NOMO-1 treated with DMSO at 0.1 percent for 48 hours (cell line): ENCODE results near the gene ZXDC.

Source experiments
- DNase-seq: peaks from one replicate; lab custom pipeline; 2025; ENCODE audit not compliant: unreplicated experiment; lab: John Stamatoyannopoulos, UW

ZXDC gene

DNA sequence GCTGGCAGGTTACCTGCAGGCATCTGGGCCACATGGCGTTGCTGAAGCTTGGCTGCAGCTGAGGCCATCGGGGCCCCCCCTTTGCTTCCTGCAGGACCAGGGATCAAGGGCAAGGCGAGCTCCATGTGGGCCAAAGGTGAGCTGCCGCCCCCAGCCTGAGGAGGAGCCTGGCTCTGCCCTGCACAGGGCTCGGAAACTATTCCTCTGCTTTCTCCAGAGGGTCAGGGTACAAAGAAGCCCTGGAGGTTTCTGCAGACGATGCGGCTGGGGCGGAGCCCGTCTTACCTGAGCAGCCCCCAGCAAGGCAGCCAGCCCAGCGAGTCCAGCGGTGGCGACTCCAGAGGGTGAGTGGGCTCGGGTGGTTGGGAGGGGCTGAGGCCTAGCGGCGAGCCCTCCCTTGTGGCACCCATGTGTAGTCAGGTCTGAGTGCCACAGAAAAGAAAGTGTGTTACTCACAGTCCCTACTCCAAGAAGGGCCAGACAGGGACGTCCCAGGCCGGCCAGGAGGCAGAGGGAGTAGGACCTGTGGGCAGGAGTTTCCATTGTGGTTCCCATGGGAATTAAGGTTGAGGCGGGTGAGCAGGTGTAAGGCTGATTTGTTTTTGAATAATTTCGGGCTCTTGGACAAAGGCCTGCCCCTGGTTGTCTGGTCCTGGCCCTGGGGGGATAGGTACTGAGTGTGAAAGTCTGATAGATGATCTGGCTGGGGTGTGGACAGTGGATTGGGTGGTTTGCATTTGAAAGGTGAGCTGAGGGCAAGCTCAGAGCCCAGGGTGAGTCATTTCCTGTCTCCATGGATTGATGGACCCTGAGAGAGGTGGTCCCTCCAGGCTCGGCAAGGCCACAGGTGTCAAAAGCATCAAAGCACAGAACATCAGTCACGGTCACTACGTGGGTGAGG, 55.6 kb downstream of the ZXDC start:
- no peak for DNase-seq

DNA sequence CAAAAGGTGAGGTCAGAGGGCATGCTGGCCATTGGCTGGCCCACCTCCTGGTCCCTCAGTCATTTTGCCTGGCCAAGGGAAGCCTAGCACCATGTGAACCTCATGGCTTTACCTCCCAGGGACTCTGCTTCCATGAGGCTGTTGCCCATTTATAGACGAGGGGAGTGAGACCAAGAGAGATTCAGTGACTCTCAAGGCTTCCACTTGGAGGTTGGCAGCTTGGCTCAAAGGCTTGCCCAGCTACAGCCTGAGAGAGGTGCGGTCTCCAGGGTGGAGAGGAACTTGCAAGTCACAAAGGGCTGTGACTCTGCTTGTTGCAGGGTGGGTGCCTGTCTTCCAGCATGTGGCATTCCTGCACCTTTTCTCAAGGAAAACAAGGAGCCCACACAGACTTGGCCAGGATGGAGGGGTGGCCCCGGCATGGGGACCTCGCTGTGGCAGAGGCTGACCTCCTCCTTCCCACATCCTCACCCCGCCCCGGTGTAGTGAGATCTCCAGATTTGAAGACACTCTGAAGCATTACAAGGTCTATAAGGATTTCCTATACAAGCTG, 56.5 kb downstream of the ZXDC start:
- no peak for DNase-seq

- DNase-seq = no peak
Observed at GRCh38 chr3:126418661-126419131, 57.0 kb downstream of the ZXDC start.

DNA sequence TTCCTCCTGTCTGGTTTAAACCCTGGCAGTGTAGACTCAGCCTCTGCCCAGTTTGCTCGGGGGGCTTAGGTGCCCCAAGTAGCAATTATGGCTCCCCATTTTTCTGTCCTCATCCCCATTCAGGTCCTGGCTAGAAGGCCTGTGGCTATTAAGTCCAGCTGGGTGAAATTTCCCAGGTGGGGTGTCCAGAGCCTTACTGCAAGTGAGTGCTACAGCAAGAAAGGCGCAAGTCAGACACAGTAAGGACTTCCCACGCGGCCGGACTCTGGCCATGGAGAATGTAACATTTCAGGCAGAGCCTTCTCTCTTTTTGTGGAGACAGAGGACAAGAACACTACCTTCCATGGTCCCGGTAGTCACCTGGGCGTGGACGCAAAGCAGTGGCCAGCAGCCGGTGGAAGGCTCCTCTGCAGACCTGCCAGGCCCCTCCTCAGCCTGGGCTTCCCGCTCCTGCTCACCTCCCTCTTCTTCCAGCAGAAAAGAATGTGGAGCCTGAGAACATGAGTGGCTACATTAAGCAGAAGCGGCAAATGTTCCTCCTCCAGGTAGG, 57.6 kb downstream of the ZXDC start:
- DNase-seq = no peak

- DNase-seq = no peak
Observed at GRCh38 chr3:126417515-126417914, 58.2 kb downstream of the ZXDC start.

- no peak for DNase-seq
Observed at GRCh38 chr3:126416943-126417342, 58.7 kb downstream of the ZXDC start.

- no peak for DNase-seq
Observed at GRCh38 chr3:126415661-126416591, 59.8 kb downstream of the ZXDC start.

DNA sequence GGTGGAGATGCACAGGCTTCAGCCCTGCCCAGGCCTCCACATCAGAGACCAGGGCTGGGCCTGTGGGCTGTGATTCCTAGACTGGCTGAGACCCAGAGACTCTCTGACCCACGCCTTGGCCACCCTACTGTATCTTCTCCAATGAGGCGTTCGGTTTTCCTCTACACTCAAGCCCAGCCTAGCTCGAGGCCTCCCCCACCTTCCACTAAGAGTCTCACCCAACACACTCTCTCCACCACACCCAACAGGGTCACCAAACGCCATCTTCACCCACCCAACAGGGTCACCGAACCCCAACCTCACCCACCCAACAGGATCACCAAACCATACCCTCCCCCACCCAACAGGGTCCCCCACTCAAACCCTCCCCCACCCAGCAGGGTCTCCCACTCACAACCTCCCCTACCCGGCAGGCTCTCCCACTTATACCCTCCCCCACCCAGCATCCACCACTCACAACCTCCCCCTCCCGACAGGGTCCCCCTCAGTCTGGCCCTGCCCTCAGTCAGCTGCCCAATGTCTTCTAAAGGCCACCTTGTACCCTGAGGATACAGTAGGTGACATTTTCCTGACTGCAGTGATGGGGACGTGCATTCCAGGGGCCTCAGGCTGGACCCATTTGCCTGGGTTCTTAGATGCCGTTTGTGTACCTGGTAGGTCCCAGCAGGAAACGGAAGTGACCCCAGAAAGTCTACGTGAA, 60.6 kb downstream of the ZXDC start:
- DNase-seq = no peak

GRCh38 chr3:126414406-126414805, 61.3 kb downstream of the ZXDC start:
- no peak for DNase-seq

- DNase-seq = no peak
Observed at GRCh38 chr3:126413693-126414080, 62.0 kb downstream of the ZXDC start.

GRCh38 chr3:126412841-126413692, 62.6 kb downstream of the ZXDC start:
- no peak for DNase-seq

DNA sequence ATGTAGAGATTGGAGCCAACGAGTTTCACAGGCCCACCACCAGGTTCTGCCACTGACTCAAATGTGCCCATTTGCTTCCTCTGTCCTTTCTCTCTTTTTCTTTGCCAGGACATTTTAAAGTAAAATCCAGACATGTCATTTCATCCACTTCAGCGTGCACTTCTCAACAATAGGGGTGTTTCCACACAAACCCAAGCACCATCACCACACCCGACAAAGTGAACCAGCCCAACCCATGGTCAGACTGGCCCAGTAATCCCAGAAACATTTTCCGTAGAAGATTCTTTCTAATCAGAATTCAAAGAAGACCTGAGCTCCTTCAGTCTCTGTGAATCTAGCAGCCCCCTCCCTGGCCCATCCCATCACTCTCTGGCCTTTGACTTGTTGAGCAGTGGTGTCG, 67.6 kb downstream of the ZXDC start:
- DNase-seq = no peak

DNA sequence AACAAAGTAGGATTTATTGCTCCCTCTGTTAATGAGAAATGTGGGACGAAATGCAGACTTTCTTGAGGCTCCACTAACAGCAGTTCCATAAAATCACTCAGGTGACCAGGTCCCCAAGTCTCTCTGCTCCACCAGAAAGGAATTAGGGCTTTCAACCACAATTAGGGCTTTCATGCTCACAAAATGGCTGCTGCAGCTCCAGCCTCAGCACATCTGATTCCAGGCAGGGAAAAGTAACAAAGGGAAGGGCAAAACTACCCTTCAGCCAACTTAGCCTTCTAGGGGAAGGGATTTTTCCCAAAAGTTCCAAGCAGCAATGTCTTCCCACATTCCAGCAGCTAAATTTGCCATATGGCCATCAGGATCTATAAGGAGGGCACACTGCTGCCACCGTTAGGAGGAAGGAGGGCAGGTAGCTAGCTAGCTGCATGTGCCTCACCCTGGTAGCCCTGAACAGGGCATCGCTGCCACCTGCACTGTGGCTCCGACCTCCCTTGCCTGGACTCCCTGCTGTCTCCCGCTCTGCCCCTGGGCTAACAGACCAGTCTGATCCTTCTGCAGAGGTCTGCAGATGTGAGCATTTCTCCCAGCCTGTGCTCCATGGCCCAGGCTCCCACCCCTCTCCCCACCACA, 68.2 kb downstream of the ZXDC start:
- no peak for DNase-seq

GRCh38 chr3:126406389-126407296, 69.0 kb downstream of the ZXDC start:
- DNase-seq = no peak

DNA sequence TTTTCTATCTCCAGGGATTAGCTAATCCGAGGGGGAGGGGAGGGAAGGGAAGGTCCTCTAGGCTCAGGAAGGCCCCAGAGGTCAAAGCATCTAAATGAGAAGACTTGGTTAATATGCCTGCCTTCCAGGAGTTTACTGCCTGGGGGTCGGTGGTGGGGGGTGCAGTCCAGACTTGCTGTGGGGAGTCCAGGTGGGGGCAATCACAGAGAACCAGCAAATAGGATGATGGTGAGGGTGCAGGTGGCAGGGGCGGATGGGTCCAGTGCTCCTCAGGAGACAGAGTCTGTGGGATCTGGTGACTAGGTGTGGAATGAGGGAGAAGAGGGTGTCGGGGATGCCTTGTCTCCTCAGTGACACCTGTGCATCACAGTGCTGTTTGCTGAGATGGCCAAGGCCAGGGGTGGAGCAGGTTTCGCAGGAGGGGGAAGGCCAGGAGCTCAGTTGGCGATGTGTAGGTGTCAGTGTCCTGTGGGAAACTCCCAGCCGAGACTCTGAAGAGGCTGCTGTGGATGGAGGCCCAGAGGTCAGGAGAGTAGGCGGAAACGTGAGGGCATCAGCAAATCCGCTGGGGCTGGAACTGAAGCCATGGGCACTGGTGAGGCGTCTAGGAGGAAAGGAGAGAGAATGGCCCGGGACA, 72.9 kb downstream of the ZXDC start:
- DNase-seq = no peak

DNA sequence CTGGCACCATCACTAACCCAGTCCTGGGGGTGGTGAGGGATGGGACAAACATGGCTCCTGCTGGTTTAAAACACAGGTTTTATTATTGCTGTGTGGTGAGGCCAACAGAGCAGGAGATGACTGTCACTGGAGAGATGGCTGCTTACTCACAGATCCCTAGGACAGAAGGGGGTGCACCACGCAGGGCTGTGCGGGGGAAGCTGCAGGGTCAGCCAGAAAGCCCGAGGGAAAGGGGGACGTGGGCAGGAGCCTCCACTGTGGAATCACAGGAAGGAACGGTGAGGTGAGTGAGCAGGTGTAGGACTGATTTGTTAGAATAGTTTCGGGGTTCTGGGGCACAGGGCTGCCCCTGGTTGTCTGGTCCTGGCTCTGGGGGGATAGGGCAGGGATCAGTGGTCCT, 73.5 kb downstream of the ZXDC start:
- no peak for DNase-seq

DNA sequence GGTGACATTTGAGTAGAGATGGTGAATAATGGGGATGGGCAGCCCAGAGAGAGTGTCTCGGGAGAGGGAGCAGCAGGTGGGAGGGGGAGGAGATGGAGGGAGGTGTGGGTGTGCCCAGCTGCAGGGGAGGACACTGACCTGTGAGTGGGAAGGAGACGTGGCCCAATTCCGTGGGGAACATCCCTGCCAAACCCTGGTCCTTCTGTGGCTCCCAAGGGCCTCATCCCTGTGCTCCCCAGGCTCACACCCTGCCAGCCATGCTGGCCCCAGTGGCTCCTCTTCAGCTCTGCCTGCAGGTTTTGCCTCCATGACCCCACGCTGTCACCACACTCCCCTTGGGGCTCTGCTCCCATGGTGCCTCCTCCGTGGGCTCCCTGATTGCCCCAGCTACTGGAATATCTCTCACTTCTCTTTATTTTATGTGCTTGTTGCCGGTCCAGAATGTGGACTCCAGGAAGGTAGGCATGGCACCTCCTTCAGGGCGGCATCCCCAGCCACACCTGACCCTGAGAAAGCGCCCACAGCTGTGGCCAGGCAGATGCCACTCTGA, 74.0 kb downstream of the ZXDC start:
- DNase-seq = no peak
